Gastroesophageal sphincter (tissue), 4 donors: ENCODE results near the gene MDFIC2. TPM values are rescaled to one million over a fixed set of nuclear protein-coding genes. Genes with fewer than 3 reads are reported as not detected.
A peak's percentile ranks its signal among the peaks of the same experiment; 100 is the strongest.

Source experiments
- ATAC-seq: fragments of 150-250 bp; one replicate; pipeline ENCODE4 v1.9.1; 2016; ENCODE audit warnings: mild to moderate bottlenecking, moderate library complexity
- H3K27ac ChIP-seq, 4 donors: fragments of 200-600 bp; sonication (generic) in 3 of 4; 1 replicate in 3 of 4; 2 replicates in 1 of 4; pipeline ENCODE4 v1.5.1; 2016 to 2019
- H3K27me3 ChIP-seq: fragments of 200-600 bp; sonication (generic); one replicate; pipeline ENCODE4 v1.5.1; 2019
- H3K36me3 ChIP-seq, 2 donors: fragments of 200-600 bp; sonication (generic); one replicate each; pipeline ENCODE4 v1.5.1; 2019; ENCODE audit warnings: control low read depth in 1 of 2
- H3K4me1 ChIP-seq, 3 donors: fragments of 200-600 bp; sonication (generic); 1 replicate in 2 of 3; 2 replicates in 1 of 3; pipeline ENCODE4 v1.5.1; 2016 to 2019; ENCODE audit warnings: control low read depth in 2 of 3
- H3K4me3 ChIP-seq, 2 donors: fragments of 200-600 bp; sonication (generic); one replicate each; pipeline ENCODE4 v1.5.1; 2019; ENCODE audit warnings: mild to moderate bottlenecking in 1 of 2, moderate library complexity in 1 of 2
- H3K9me3 ChIP-seq, 3 donors: fragments of 200-600 bp; sonication (generic); one replicate each; pipeline ENCODE4 v1.5.1; 2017 to 2019; ENCODE audit warnings: control low read depth in 2 of 3
- EP300 ChIP-seq: sonication (generic); formaldehyde crosslinking; IDR thresholded peaks from one replicate; pipeline ENCODE4 v1.6.1; 2017; ENCODE audit warnings: antibody characterized with exemption, mild to moderate bottlenecking
- POLR2A ChIP-seq, 2 donors: fragments of 450-650 bp; IDR thresholded peaks; one replicate each; pipeline ENCODE4 v1.6.1; 2017; ENCODE audit warnings: antibody characterized with exemption in 2 of 2, mild to moderate bottlenecking in 2 of 2, moderate library complexity in 1 of 2
- POLR2AphosphoS5 ChIP-seq: sonication (generic); formaldehyde crosslinking; IDR thresholded peaks from one replicate; pipeline ENCODE4 v1.6.1; 2017; ENCODE audit warnings: antibody characterized with exemption
- WGBS, 2 donors: methylation state at CpG; one replicate each; pipeline ENCODE4 v1.1.5; 2018; ENCODE audit warnings: low coverage in 1 of 2; 5-methylcytosine and 5-hydroxymethylcytosine counted together
- total RNA-seq, 4 donors: library from RNA; depleted of rRNA; stranded (reverse); fragments of >200 nt; gene quantifications; one replicate each; pipeline ENCODE4 v1.1.0, GENCODE V29; 2016
- TF ChIP-seq, protein P1 (sequence below), 4 experiments: fragments of 200-600 bp in 2 of 4; fragments of 450-650 bp in 2 of 4; sonication (generic) in 1 of 4; IDR thresholded peaks; one replicate each; pipeline ENCODE4 v1.5.1; 2017 to 2019; ENCODE audit warnings: antibody characterized with exemption in 4 of 4, mild to moderate bottlenecking in 2 of 4, moderate library complexity in 2 of 4

The MDFIC2 gene
- total RNA-seq: not detected

DNA sequence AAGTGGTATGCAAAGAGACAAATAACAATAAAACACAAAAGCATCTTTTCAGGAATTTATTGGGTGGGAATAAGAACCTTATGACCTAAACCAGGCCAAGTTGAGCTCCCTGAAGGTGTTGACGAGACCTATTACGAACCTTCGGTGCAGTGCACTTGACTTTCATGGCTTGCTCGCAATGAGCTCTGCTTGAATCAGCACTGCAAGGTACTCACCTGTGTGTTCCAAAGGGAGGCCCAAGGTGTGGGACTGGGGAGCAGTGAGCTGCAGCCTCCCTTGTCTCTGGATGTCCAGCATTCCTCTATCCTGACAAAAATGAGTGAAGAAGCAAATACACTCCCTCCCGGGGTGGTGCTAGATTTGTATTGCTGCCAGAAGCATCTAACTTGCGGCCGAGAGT lies at the start of gene MDFIC2:
TSS of gene MDFIC2 (minus strand) at position 303 of the 400 bp plus-strand sequence. CDS start 665 bp downstream, outside the sequence.
- H3K4me1 ChIP-seq: peaks cover 0 to 7% (median 0%) of the 10 kb centered on the region in 3 donors
- no peak for TF ChIP-seq POLR2A (IDR thresholded peaks at IDR 0.05)
- no peak for TF ChIP-seq POLR2AphosphoS5
- TF ChIP-seq, protein P1, sequence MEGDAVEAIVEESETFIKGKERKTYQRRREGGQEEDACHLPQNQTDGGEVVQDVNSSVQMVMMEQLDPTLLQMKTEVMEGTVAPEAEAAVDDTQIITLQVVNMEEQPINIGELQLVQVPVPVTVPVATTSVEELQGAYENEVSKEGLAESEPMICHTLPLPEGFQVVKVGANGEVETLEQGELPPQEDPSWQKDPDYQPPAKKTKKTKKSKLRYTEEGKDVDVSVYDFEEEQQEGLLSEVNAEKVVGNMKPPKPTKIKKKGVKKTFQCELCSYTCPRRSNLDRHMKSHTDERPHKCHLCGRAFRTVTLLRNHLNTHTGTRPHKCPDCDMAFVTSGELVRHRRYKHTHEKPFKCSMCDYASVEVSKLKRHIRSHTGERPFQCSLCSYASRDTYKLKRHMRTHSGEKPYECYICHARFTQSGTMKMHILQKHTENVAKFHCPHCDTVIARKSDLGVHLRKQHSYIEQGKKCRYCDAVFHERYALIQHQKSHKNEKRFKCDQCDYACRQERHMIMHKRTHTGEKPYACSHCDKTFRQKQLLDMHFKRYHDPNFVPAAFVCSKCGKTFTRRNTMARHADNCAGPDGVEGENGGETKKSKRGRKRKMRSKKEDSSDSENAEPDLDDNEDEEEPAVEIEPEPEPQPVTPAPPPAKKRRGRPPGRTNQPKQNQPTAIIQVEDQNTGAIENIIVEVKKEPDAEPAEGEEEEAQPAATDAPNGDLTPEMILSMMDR (IDR thresholded peaks at IDR 0.05): no peak
- TF ChIP-seq EP300: no peak
- WGBS, 2 donors: 56 to 78% methylated on average over 4 to 7 of the region's 7 CpGs
- no peak within 1 kb of the TSS for H3K4me3 ChIP-seq
- ATAC-seq: no peak
- H3K36me3 ChIP-seq: no peaks in the 10 kb centered on the region
- no peak within 1 kb of the TSS for H3K27ac ChIP-seq
- H3K9me3 ChIP-seq: no peaks in the 10 kb centered on the region
- H3K27me3 ChIP-seq: no peaks in the 10 kb centered on the region

DNA sequence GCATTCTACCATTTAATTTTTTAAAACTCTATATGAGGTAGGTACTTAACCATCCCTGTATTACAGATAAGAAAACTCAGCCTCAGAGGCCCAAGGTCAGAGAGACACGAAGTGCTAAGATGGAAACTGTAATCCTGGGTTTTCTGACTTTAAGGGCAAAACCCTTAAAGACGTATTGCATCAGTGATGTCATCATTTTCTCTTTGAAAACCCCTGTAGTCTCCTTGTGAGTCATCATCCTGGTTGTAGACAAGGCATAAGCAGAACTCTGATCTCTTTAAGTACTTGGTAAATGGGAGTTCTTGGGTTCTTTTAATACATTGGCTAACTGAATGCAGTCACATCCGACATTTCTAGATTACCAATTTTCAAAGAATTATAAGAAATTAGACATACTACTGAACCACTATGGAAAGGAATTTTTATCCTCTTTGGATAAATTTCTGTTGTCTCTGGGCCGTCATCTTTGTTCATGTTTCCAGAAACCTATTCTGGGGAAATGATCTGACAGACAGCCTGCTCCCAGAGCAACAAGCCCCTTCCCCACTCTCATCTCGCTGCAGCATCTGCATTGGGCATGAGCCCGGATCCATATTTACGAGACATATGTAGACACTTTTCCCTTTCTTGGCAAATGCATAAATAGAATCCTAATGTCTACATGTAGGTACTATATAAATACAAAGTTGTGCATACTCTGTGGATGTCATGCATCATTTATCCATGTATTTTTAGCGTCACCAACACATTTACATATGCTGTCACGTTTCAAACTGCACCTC lies 48.7 kb upstream of the MDFIC2 start:
- no peak overlapping the region for H3K27ac ChIP-seq
- no peaks in the 10 kb centered on the region for H3K36me3 ChIP-seq
- peaks cover 0 to 13% (median 1%) of the 10 kb centered on the region in 3 donors for H3K9me3 ChIP-seq
- no peak for ATAC-seq
- no peaks in the 10 kb centered on the region for H3K4me1 ChIP-seq
- TF ChIP-seq POLR2A (IDR thresholded peaks at IDR 0.05) (no peak), EP300 (no peak), POLR2AphosphoS5 (no peak)
- TF ChIP-seq, protein P1 (IDR thresholded peaks at IDR 0.05): no peak
- no peak overlapping the region for H3K4me3 ChIP-seq
- WGBS, 2 donors: 82 to 85% methylated on average over 9 of the region's 9 CpGs
- H3K27me3 ChIP-seq: no peaks in the 10 kb centered on the region

DNA sequence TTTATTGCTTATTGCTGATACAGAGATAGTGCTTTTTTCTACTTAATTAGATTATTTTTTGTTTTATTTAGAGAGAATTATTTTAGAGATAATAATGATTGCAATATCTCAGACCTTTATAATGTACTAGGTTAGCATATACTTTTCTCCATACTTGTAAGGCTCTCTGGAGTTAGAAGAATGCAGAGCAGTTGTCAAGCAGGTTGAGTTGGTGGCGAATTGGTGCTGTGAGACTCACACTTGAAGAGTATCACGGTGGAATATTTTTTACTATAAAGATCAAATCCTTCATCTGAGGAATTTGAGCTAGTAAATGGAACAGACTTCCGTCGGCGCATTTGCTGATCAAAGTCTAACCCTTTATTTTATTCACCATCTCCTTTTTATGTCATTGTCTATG lies 47.3 kb upstream of the MDFIC2 start:
- no peaks in the 10 kb centered on the region for H3K27me3 ChIP-seq
- ATAC-seq: no peak
- no peak overlapping the region for H3K4me3 ChIP-seq
- TF ChIP-seq POLR2A (IDR thresholded peaks at IDR 0.05) (no peak), EP300 (no peak), POLR2AphosphoS5 (no peak)
- TF ChIP-seq, protein P1 (IDR thresholded peaks at IDR 0.05): no peak
- no peaks in the 10 kb centered on the region for H3K36me3 ChIP-seq
- WGBS, 2 donors: 88 to 89% methylated on average over 4 to 5 of the region's 5 CpGs
- no peak overlapping the region for H3K27ac ChIP-seq
- H3K9me3 ChIP-seq: peaks cover 0 to 12% (median 1%) of the 10 kb centered on the region in 3 donors
- H3K4me1 ChIP-seq: no peaks in the 10 kb centered on the region

DNA sequence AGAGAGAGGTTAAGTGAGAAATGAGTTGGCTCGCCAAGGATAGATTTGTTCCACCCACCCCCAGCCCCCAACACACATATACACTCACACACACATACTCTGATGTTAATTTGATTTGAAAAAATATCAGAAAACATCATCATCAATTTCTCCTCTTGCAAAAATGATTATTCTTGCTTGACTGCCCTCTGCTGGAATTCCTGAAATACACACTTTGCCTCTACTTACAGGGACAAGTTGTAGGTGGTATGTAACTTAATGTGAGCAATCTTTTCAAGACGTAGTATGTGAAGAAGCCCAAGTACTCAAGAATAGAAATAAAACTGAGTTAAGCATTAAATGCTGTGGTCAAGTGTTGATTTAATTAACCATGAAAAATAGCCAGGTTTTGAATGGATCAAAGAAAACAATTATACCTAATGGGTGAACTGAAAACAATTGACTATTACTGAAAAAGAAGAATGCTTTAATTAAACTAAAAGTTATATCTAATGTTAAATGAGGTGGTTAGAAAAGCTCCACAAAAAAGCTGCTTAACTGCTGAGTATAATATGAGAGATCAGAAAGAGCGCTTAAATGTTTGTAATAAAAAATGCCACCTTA lies 46.6 kb upstream of the MDFIC2 start:
- Histone ChIP-seq H3K4me1 (no peaks in the 10 kb centered on the region), H3K9me3 (peaks cover 0 to 6% (median 1%) of the 10 kb centered on the region in 3 donors), H3K27ac (no peak overlapping the region), H3K27me3 (no peaks in the 10 kb centered on the region), H3K4me3 (no peak overlapping the region), H3K36me3 (no peaks in the 10 kb centered on the region)
- no peak for ATAC-seq
- TF ChIP-seq POLR2A (IDR thresholded peaks at IDR 0.05): no peak
- no peak for TF ChIP-seq EP300
- no peak for TF ChIP-seq POLR2AphosphoS5
- TF ChIP-seq, protein P1 (IDR thresholded peaks at IDR 0.05): peak; percentile 52 to 69 (median 62)
- 55 to 58% methylated on average over 3 of the region's 3 CpGs for WGBS, 2 donors

DNA sequence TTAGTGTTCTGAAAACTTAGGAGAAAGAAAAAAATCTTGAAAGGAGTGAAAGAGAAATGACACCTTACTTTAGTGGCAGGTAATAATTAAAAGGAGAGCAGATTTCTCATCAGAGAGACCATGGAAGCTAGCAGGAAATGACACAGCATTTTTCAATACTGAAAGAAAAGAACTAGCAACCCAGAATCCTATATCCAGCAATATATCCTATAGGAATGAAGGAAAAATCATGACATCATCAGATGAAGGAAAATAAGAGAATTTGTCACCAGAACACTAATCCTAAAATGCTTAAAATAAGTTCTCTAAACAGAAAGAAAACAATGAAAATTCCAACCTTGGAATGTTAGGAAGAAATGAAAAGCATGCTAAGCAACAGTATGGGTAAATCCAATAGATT lies 39.8 kb upstream of the MDFIC2 start:
- ATAC-seq: no peak

More for the DNA sequence above, 39.8 kb upstream of the MDFIC2 start:
- Histone ChIP-seq H3K36me3 (no peaks in the 10 kb centered on the region), H3K4me1 (no peaks in the 10 kb centered on the region), H3K9me3 (peaks cover 0 to 9% (median 0%) of the 10 kb centered on the region in 3 donors), H3K27ac (no peak overlapping the region), H3K4me3 (no peak overlapping the region), H3K27me3 (no peaks in the 10 kb centered on the region)
- TF ChIP-seq, protein P1 (IDR thresholded peaks at IDR 0.05): no peak
- TF ChIP-seq EP300: no peak
